ENCODE results near the gene DNAH14. TPM values are rescaled to one million over a fixed set of nuclear protein-coding genes. Genes with fewer than 3 reads are reported as not detected.

The DNAH14 gene
- total and polyA plus RNA-seq, 2 donors (not counting 3 experiments of a cell fraction or from before 2014, with no cell fraction given): 1.5 to 7.1 TPM

GRCh38 chr1:225321784-225322183 is 392.3 kb downstream of the DNAH14 start:
- no peaks in the 10 kb centered on the region for H3K36me3 ChIP-seq (ENCODE audit: control insufficient read depth in 2 of 2, extremely low read depth in 1 of 2, insufficient read depth in 2 of 2, low read length in 2 of 2)
- H4K20me1 ChIP-seq (replicated peaks; ENCODE audit: control insufficient read depth, extremely low read depth, insufficient read depth, low read length): no peaks in the 10 kb centered on the region
- H3K9me1 ChIP-seq (replicated peaks; ENCODE audit: control insufficient read depth, extremely low read depth, insufficient read depth, low read length): no peaks in the 10 kb centered on the region
- ChIA-PET CTCF (interaction anchor here (1.3 kb wide), 1 partner anchor 22 kb away, joined by 4 read pairs; no protein-coding TSS in a partner anchor), POLR2A (no interaction called here)
- no peak overlapping the region for H3K4me2 ChIP-seq (ENCODE audit: insufficient read depth, low read length)
- no peak for DNase-seq (ENCODE audit: low read depth, low spot score)
- no TSS peak for BruUV-seq (replicated peaks)
- TF ChIP-seq FOS (IDR thresholded peaks at IDR 0.05; ENCODE audit: borderline replicate concordance, insufficient read depth, low read length) (no peak), MYC (IDR thresholded peaks at IDR 0.05; ENCODE audit: low read depth, low read length) (no peak), EZH2 (IDR thresholded peaks at IDR 0.05; ENCODE audit: borderline replicate concordance, low read depth, low read length, severe bottlenecking) (no peak), GATA2 (IDR thresholded peaks at IDR 0.05; ENCODE audit: insufficient read depth, insufficient read length, low read depth, low read length) (no peak), POLR2A (IDR thresholded peaks at IDR 0.05; ENCODE audit: low read depth, low read length) (no peak), CTCF (IDR thresholded peaks at IDR 0.05; ENCODE audit: extremely low read depth in 1 of 2, insufficient read depth in 1 of 2, low read depth in 1 of 2, low read length in 2 of 2) (no peak), JUN (IDR thresholded peaks at IDR 0.05; ENCODE audit: borderline replicate concordance, insufficient read depth, insufficient read length, low read depth) (no peak), MAX (IDR thresholded peaks at IDR 0.05; ENCODE audit: insufficient read depth, insufficient read length) (no peak), POLR2AphosphoS5 (IDR thresholded peaks at IDR 0.05; ENCODE audit: insufficient read depth, low read depth, low read length) (no peak)
- no peaks in the 10 kb centered on the region for H3K79me2 ChIP-seq (ENCODE audit: control insufficient read depth, insufficient read depth, low read length)
- intact Hi-C loops (cut with micrococcal nuclease) (loop anchor here (10.0 kb wide), 1 partner anchor 653 kb away; no protein-coding TSS in a partner anchor), dilution Hi-C loops (cut with MboI; ENCODE audit: extremely low pct_ligation_motif_present, low sequenced_read_pairs) (no loop called here)
- H3K9me3 ChIP-seq (replicated peaks; ENCODE audit: control insufficient read depth, insufficient read depth, low read length): no peaks in the 10 kb centered on the region
- H3K27me3 ChIP-seq (ENCODE audit: control insufficient read depth in 2 of 2, insufficient read depth in 2 of 2, low read length in 2 of 2): no peaks in the 10 kb centered on the region
- no peak overlapping the region for H3K27ac ChIP-seq (ENCODE audit: insufficient read depth, low read depth, low read length)
- H2AFZ ChIP-seq (ENCODE audit: low read depth, low read length): no peak overlapping the region
- H3K4me1 ChIP-seq (ENCODE audit: control insufficient read depth, extremely low read depth, insufficient read depth, low read length): no peaks in the 10 kb centered on the region
- H3K4me3 ChIP-seq (replicated peaks in 1 of 3; ENCODE audit: insufficient read depth in 1 of 3, low read depth in 1 of 3, low read length in 3 of 3): no peak overlapping the region
- no peak overlapping the region for H3K9ac ChIP-seq (replicated peaks; ENCODE audit: extremely low read depth, insufficient read depth, low read length)
- no peak for FAIRE-seq

All from endothelial cell of umbilical vein (primary cell).